Stimulated activated CD8-positive, alpha-beta memory T cell treated with anti-CD3 and anti-CD28 coated beads, Interleukin-12 subunit alpha, Interleukin-12 subunit beta, amount 100 ng/mL, for 24 hours (primary cell): ENCODE results near the gene DTNBP1.

Experiments
- DNase-seq: peaks from one replicate; pipeline ENCODE4 v3.0.0-alpha.2; 2020; ENCODE audit errors: extremely low read depth

Gene DTNBP1, protein sequence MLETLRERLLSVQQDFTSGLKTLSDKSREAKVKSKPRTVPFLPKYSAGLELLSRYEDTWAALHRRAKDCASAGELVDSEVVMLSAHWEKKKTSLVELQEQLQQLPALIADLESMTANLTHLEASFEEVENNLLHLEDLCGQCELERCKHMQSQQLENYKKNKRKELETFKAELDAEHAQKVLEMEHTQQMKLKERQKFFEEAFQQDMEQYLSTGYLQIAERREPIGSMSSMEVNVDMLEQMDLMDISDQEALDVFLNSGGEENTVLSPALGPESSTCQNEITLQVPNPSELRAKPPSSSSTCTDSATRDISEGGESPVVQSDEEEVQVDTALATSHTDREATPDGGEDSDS

DNA sequence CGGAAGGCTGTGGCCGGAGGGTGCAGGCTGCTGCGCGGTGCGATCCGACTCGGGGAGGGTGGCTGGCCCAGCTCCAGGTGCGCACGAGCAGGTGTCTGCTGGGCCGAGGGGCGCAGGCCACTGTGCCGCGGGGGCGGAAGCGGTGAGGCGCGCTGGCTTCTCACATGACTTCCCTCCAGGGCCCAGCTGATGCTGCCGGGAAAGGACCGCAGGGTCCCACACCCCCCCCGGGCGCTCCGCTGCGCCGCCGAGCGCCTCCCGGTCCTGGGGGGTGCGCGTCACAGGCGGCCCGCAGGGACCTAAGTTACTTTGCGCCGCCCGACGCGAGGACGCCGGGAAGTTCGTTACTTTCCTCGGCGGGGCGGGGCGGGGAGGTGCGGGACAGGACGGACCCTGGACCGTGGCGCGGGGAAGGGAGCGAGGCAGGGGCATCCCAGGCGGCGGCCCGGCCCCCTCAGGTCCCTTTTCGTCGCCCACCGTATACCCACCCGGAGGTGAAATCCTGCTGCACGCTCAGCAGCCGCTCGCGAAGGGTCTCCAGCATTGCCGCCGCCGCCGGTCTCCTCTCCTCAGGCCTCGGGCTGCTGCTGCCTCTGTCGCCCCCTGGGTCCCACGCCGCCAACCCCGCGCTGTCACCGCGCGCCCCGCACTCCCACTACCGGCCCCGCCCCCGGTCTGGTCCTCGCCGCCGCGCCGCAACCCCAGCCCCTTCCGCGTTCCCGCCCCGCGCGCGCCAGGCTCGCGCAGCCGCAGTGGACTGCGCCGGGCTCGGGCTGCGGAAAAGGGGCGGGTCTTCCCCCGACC is at the start of gene DTNBP1:
Gene DTNBP1 (minus strand): TSS at position 703 of the 804 bp plus-strand sequence. CDS start 159 bp downstream, at position 544.
- peak; percentile 69 for DNase-seq

DNA sequence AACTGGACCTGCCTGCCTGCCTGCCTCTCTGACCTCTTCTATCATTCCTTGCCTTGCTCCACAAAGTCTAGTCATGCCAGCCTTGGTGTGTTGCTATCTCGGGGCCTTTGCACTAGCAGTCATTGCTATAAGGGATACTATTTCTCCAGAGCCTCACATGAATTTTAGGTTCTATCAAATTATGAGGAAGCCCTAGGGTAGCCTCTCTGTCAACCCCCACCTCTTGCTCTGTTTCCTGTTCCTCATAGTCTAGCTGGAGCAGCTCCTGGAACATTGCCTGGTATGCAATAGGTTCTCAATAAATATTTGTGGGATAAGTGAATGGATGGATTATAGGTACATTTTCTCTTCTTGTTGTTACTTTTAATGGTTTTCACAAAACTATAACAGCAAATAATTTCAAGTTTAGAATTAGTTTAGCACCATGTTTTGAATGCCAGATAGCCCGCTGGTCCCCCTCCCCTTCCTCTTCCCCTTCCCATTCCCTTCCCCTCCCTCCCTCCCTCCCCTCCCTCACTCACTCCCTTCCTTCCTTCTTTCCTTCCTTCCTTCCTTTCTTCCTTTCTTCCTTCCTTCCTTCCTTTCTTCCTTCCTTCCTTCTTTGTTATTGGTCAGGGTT is 46.9 kb upstream of the DTNBP1 start:
- DNase-seq: no peak

DNA sequence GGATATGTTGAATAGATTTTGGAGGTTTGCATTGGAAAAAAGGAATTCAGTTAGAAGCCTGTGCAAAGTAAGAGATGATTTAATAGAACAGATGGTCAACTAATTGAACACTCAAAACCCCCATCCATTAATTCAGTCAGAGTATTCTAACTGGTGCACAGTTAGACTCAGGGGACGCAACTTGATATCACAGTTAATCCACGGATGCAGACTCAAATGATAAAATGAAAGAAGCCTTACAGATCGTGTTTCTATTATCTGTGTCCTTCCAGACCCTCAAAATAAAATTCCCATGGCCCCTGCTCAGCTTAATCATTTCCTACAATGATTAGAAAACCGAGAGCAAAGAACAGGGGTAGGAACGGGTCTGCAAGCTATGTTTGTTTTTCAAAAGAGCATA is 45.4 kb upstream of the DTNBP1 start:
- no peak for DNase-seq

DNA sequence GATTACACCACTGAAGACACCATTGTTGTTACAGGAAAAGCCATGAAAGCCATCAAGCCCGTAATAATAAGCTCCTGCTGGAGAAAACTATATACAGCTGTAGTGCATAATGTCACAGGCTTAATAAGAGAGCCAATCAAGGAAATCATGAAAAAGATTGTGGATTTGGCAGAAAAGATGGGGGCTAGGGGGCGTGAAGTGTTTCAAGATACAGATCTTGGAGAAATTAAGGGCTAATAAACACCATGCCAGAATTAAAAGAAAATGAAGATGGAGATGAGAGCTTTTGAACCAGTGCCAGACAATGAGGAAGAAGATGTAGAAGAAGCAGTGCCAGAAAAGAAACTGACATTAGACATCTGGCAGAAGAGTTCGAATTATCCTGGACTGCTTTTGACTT is 43.2 kb upstream of the DTNBP1 start:
- DNase-seq: no peak

DNA sequence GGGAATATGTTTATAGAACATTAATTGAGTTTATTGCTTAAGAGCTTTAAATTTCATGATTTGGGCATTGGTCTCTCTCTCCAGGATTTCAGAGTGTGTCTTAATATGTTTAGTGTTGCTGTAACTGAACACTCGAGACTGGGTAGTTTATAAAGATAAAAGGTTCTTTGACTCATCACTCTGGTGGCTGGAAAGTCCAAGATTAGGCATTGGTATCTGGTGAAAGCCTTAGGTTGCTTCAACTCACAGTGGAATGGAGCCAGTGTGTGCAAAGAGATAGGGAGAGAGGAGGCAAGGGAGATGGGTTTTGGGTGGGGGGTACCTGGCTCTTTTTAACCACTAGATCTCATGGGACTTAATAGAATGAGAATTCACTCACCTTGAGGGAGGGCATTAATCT is 35.6 kb upstream of the DTNBP1 start:
- no peak for DNase-seq

DNA sequence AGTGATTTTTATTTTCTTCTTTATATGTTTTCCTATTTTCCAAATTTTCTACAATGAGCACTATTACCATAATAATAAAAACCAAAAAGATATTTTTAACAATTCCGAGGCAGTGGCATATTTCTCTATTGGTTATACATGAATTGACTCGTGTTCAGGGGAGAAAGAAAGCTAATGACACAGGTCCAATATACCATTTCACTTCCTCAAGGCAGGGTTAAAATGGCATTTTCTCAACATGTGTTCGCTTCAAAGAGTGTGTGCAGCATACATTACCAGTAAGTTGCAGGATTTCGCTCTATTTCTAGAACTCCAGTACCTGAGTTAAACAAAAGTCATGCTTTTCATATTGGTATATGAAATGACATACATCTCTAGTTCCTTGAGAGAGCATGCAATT is 35.1 kb upstream of the DTNBP1 start:
- no peak for DNase-seq

DNA sequence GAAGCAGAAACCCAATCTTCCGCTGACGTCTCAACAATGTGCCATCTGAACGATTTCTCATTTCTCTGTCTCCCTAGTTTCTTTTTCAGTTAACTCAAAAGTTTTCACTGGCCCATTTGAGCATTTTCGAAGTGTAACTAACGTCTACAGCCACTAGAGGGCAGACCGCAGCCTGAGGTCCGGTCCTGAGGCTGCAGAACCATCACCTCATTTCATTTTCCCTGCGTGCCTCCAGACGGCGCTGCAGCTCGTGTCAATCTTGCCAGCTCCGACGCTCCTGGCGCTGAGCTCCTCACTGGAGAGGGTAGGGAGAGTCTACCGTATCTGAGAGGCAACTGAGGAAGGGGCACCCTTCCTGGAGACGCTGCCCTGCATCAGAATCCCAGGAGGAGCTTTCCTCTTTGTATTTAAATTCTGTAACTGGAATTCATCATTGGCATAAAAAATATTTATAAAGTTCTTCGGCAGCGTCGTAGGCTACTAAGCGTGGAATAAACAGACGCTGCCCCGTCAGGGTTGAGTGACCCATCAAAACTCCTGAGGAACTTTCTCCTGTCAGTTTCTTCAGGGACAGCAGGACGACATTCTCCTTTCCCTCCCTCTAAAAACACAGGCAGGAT is 28.5 kb upstream of the DTNBP1 start:
- peak; percentile 42 for DNase-seq

DNA sequence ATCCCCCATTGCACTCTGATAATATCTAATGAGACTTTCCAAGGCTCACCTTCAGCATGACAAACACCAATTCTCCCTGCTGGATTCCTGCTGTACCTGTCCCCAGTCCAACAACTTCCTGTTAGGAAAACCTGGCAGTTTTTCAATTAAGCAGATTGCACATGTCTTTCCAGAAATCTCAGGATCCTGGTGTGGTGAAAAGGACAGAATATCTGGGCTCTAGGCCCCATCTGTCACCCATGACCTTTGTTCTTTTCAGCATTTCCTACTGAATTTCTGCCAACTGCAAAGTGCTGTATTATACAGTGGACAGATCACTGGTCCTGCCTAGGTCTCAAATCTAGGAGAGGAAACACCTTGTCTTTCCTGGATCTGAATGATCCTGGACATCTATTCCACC is 27.7 kb upstream of the DTNBP1 start:
- no peak for DNase-seq

DNA sequence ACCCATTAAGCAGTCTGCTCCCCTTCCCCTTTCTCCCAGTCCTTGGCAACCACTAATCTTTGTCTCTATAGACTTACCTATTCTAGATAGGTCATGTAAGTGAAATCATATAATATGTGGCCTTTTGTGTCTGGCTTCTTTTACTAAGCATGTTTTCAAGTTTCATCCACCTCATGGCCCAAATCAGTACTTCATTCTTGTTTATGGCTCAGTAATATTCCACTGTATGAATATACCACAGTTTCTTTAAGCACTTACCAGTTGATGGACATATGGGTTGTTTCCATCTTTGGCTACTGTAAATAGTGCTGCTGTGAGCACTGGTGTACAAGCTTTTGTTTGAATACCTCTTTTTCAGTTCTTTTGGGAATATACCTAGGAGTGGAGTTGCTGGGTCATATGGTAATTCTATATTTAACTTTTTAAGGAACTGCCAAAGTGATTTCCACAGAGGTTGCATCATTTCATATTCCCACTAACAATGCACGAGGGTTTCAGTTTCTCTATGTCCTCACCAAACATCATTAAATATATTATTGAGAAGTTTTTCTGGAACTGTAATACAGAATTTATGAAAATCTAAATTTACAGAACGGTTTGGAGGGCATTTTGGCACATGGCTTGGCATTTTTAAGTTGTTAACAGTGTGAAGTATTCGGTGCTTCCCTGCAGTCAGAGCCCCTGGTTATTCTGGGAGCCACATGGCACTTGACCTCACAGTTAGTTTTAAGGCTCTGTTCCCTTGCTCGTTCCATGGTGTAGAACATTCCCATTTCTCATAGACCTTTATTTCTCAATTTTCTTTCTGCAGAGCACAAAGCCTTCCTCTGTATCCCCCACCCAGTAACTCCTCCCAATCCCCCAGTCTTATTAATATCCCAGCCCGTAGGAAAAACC is 27.0 kb upstream of the DTNBP1 start:
- no peak for DNase-seq

DNA sequence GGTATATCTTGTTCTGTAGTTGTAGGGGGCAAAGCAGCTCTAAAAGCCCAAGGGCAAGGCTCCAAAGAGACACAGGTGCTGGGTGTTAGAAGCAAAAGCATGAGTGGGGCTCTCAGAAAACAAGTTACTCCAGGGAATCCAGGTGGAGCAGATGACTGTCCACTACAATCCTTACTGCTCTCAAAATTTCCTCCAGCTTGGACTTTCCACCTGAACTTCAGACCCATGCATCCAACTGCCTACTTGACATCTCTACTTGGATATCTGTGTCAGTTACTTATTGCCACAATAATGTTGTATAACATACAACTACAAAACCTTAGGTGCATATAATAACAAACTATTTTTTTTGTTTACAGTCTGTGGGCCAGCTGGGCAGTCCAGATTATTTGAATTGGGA is 22.8 kb upstream of the DTNBP1 start:
- no peak for DNase-seq

DNA sequence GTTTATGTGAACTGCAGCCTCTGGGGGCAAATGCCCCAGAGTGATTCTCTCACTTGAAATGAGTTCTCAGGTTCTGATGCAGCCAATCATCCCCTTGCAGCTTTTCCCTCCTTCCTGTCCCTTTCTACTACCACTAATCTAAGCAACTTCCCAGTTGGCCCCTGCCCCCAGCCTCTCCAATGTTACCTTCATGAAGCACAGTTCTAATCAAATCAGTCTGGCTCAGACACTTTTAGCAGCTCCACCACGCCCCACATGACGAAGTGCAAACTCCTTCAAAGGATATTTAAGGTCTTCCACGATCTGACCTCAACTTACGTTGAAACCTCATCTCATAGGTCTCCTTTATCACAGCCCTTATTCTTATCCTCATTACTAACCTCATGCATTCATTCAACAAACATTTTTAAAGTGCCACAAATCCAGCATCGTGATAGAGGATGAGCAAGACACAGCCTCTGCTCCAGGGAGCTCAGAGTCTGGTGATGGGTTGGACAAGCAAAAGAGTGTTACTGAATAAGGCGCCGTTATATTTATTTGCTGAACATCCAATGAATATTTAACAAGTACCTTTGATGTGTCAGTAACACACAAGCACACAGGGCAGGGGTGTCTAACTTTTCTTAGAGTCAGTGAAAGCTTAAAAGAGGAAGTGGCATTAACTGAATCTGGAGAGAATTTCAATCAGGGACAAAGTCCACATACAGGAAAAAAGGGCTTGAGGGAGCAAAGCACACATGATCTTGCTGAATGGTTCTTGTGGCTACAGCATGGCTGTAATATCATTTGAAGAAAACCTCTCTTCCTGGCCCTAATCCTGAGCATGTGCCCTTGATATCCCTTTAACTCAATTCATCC is 20.4 kb upstream of the DTNBP1 start:
- DNase-seq: no peak

DNA sequence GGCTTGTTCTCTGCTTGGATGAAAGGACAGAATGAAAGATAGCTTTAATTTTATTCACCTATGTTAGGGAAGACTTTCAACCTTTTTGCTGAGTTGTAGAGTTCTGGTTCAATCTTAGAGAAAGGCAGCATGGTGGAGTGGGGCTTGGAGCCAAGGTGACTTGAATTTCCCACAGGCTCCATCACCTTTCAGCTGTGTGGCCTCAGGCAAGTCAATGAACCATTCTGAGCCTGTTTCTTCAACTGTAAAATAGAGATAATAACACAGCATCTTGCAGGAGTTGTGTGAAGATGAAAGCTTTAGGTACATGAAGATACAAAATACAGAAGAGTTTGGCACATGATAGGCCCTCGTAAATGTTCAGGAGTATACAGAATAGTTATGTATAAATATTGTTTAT is 19.1 kb upstream of the DTNBP1 start:
- no peak for DNase-seq

DNA sequence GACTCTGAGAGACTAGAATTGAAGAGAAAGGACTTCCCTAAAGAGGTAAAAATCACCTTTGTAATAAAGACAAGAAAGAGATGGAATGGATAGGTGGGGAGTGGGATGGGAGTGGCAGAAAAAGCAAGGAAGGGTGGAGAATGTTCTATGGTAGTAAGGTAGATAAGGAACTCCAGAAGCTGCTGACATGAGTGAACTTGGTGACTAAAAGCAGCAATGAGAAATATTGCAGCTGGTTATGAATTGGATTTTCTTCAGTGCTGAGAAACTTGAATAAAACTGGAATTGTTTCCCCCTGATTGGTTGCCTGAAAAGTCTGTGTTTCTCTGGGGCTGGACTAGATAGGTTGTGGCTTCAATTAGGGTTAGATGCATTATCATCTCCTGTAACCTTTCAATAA is 15.7 kb upstream of the DTNBP1 start:
- DNase-seq: no peak

DNA sequence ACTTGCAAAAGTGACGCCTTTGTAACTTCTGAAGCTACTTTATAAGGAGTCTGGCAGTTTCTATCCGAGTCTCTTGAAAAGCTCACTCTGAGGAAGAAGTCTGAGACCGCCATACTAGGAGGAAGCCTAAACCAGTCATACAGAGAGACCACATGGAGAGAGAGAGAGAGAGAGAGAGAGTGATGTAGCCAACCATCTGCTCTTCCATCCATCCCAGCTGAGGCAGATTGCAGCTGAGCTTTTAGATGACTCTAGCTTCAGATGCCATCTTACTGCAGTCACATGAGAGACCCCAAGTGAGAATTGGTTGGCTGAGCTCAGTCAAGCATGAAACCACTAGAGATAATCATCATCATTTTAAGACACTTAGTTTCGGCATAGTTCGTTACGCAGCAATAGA is 15.0 kb upstream of the DTNBP1 start:
- no peak for DNase-seq

DNA sequence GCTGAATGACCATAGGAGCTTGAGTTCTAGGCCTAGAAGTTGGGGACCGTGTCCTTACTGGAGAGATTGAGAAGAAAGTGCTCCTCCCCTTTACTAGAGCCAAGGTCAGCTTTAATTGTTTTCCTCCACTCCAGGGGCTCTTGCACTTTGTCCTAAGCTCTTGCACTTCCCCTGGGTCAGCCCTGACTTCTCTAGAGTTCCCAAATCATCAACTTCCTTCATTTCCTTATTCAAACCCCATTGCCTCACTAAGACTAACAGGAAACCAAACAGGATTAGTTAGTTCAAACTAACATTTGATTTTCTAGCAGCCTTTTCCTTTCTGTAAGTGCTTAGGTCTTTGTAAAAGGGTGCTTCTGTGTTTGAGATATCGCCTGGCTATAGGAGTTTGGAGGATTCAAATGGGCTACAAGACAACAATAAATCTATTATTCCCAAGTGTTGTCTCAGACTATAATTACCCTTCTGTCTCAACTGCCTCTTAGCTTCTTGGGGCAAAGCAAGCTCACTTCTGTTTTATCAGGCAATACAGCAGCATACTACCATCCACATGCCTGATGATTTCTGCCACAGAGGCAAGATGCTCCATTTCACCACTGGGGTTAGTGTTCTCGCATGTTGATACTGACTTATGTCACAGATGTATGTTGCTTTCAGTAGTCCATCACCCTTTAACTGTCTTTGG is 12.8 kb upstream of the DTNBP1 start:
- no peak for DNase-seq

DNA sequence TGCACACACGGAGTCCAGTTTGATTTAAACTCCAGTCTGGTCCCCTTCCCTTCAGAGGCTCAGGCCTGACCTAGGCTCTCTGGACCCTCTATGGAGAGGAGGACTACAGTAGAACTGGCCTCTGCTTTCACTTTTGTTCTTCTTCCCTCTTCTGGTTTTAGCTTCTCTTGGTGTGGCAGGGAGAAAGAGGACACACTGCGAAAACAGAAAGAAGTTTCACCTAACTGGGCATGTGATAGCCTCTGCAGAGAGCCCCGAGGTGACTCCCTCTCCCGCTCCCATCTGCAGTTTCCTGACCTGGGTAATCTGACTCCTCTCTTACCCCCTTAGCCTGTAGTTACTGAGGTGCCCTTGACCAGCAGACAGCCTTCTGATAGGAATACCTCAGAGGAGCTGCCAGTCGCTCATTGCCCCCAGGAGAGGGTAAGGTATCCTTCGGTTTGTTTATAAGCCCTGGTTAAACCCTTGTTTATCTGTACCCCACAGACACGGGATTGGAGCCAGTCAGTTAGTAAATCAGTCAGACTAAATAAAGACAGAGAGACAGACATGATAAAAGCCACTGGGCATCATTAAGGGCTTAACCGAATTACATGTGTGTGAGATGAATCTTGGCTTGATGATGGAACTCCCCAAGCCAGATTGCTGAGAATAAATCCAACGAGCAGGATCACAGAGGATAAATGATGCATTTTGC is 12.0 kb upstream of the DTNBP1 start:
- no peak for DNase-seq

DNA sequence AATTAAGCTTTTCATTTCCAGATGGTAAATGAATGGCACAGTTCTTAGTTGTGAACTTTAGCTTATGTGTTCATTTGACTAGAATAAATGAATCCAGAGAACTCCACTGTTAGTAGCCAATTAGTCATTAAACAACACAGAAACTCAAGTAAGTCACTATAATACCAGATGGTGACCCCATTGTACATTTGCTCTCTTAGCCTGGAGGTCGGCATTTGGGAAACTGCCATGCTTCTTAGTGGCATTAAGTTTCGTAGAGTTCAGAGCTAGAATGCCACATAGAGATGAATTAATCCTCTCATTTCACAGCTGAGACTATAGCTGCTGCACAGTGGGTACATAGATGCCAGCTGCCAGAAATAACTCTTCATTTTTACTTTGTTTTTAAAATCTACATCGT is 10.8 kb upstream of the DTNBP1 start:
- no peak for DNase-seq

DNA sequence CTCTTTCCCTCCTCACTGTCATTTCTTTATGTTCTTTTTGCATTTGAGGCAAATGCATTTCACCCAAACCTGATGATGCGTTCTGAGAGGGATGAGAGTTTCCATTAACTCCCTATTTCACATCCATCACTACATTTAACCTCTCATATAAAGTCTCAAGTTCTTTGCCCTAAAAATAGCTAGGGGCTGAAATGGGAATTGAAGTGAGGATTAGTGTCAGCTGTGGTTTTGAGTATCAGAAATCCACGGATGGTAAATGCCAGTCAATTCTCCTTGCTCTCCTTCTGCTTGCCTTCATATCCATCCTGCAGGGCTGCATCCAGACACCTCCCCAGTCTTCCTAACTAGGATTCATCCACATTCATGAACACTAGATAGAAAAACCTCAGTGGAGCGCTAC is 10.0 kb upstream of the DTNBP1 start:
- DNase-seq: no peak

DNA sequence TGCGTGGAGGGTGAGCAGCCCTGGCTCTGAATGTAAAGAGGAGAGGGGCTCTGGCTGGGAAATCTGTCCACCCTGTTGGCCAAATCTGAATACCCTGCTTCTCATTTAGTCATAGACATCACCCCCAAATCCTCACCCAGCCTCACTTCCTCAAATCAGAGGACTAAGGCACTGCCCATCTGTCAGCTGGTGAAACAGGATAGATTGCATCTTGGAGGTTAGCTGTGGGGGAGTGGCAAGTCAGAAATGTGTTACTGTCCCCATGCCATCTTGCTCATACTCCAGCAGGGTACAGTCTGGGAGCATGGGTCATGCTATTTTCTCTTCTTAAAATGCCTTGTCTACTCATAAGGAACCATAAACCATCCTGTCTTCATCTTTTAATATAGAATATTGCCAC is 9.5 kb upstream of the DTNBP1 start:
- no peak for DNase-seq
